Left renal pelvis (tissue), 4 donors: ENCODE data around the gene DDI2. TPM values are rescaled to one million over a fixed set of nuclear protein-coding genes. Genes with fewer than 3 reads are reported as not detected.
"Not testable (repeated sequence)": the region's sequence is repeated elsewhere in the genome, so short reads cannot be mapped to it uniquely, and the experiment has no call there.

ENCODE experiments used
- DNase-seq, 4 donors: peaks; one replicate each; pipeline ENCODE4 v3.0.0-alpha.2; 2013; ENCODE audit warnings: low read depth in 4 of 4, low spot score in 3 of 4
- polyA plus RNA-seq, 4 donors: library from polyadenylated mRNA; unstranded; fragments of 120-200 nt; gene quantifications; one replicate each; pipeline ENCODE4 v1.2.1, GENCODE V29; 2013; ENCODE audit not compliant: insufficient read length in 4 of 4

Gene DDI2
- polyA plus RNA-seq, 4 donors = 14.4 to 22.6 (median 20.1) TPM

- DNase-seq = not testable (repeated sequence)
Measured at GRCh38 chr1:15604400-15604799, 12.9 kb upstream of the DDI2 start.

- no peak for DNase-seq
Measured at GRCh38 chr1:15605398-15606383, 11.6 kb upstream of the DDI2 start.

GRCh38 chr1:15609631-15610030 lies 7.6 kb upstream of the DDI2 start:
- DNase-seq = no peak

GRCh38 chr1:15610167-15610566 lies 7.1 kb upstream of the DDI2 start:
- no peak for DNase-seq

- peak in 1 of 4 donors; percentile 31 for DNase-seq
Measured at GRCh38 chr1:15616373-15617172, 685 bp upstream of the DDI2 start.

- DNase-seq = peak in 1 of 4 donors; percentile 31
Measured at GRCh38 chr1:15618077-15618654, 908 bp downstream of the DDI2 start.

GRCh38 chr1:15618655-15619525 lies 1.6 kb downstream of the DDI2 start:
- no peak for DNase-seq

- DNase-seq = no peak
Measured at GRCh38 chr1:15620155-15620545, 2.9 kb downstream of the DDI2 start.

- DNase-seq = no peak
Measured at GRCh38 chr1:15620902-15621682, 3.8 kb downstream of the DDI2 start.

- DNase-seq = no peak
Measured at GRCh38 chr1:15621975-15622374, 4.7 kb downstream of the DDI2 start.

GRCh38 chr1:15622712-15623373 lies 5.6 kb downstream of the DDI2 start:
- DNase-seq = no peak

GRCh38 chr1:15623435-15623834 lies 6.2 kb downstream of the DDI2 start:
- DNase-seq = no peak

- DNase-seq = no peak
Measured at GRCh38 chr1:15624133-15624714, 7.0 kb downstream of the DDI2 start.

GRCh38 chr1:15625056-15625917 lies 8.0 kb downstream of the DDI2 start:
- no peak for DNase-seq

- no peak for DNase-seq
Measured at GRCh38 chr1:15626269-15626950, 9.2 kb downstream of the DDI2 start.

- DNase-seq = no peak
Measured at GRCh38 chr1:15627343-15627988, 10.2 kb downstream of the DDI2 start.
